Sigmoid colon (tissue), 7 donors: Measurements from ENCODE around the gene RPL3. TPM values are rescaled to one million over a fixed set of nuclear protein-coding genes. Genes with fewer than 3 reads are reported as not detected.

Experiments used
- DNase-seq: peaks from one replicate; pipeline ENCODE4 v3.0.0-alpha.2; 2019
- H3K27ac ChIP-seq, 4 donors: fragments of 200-600 bp; sonication (generic); one replicate each; pipeline ENCODE4 v1.5.1; 2016 to 2019; ENCODE audit warnings: mild to moderate bottlenecking in 1 of 4
- H3K27me3 ChIP-seq, 3 donors: fragments of 200-600 bp; sonication (generic); one replicate each; pipeline ENCODE4 v1.5.1; 2019; ENCODE audit warnings: mild to moderate bottlenecking in 1 of 3
- H3K36me3 ChIP-seq, 4 donors: fragments of 200-600 bp; sonication (generic); one replicate each; pipeline ENCODE4 v1.5.1; 2016 to 2019
- H3K4me1 ChIP-seq, 4 donors: fragments of 200-600 bp; sonication (generic); one replicate each; pipeline ENCODE4 v1.5.1; 2017 to 2019
- H3K4me3 ChIP-seq, 4 donors: fragments of 200-600 bp; sonication (generic); one replicate each; pipeline ENCODE4 v1.5.1; 2017 to 2019; ENCODE audit warnings: mild to moderate bottlenecking in 2 of 4, moderate library complexity in 1 of 4
- H3K9me3 ChIP-seq, 4 donors: fragments of 200-600 bp in 3 of 4; sonication (generic) in 3 of 4; one replicate each; pipeline versions ENCODE4 v1.5.1 to v1.6.1; 2013 to 2019
- EP300 ChIP-seq, 4 donors: sonication (generic); formaldehyde crosslinking; IDR thresholded peaks; one replicate each; pipeline ENCODE4 v1.6.1; 2017; ENCODE audit warnings: antibody characterized with exemption in 4 of 4
- POLR2A ChIP-seq, 2 donors: fragments of 450-650 bp; IDR thresholded peaks; one replicate each; pipeline ENCODE4 v1.6.1; 2016; ENCODE audit warnings: antibody characterized with exemption in 2 of 2, mild to moderate bottlenecking in 2 of 2, moderate library complexity in 2 of 2
- POLR2AphosphoS5 ChIP-seq, 4 donors: sonication (generic); formaldehyde crosslinking; IDR thresholded peaks; one replicate each; pipeline ENCODE4 v1.6.1; 2017; ENCODE audit warnings: antibody characterized with exemption in 4 of 4
- WGBS, 2 donors: extraction: QIAGEN DNeasy Blood & Tissue Kit; methylation state at CpG; one replicate each; pipeline ENCODE4 v1.1.7; 2013; 5-methylcytosine and 5-hydroxymethylcytosine counted together
- intact Hi-C: fragments of 100-400 bp; cut with DNase I; formaldehyde crosslinking; loops from one replicate; pipeline ENCODE4 v1.15.1; 2023
- polyA plus RNA-seq, 3 donors: library from polyadenylated mRNA; stranded (reverse); fragments of 200-250 nt; gene quantifications; one replicate each; pipeline ENCODE4 v1.2.3, GENCODE V29; 2013
- total RNA-seq, 4 donors: library from RNA; depleted of rRNA; stranded (reverse); fragments of >200 nt; gene quantifications; one replicate each; pipeline ENCODE4 v1.1.0, GENCODE V29; 2016
- TF ChIP-seq, protein P1 (sequence below), 4 experiments: fragments of 450-650 bp in 3 of 4; fragments of 200-600 bp in 1 of 4; IDR thresholded peaks; one replicate each; pipeline ENCODE4 v1.5.1; 2016 to 2019; ENCODE audit warnings: antibody characterized with exemption in 4 of 4, mild to moderate bottlenecking in 3 of 4, moderate library complexity in 2 of 4
- donor health status: healthy with polysubstance abuse.
- donor health status: Bipolar disorder and iron deficiency.
- donor health status: healthy.

The RPL3 gene
- total and polyA plus RNA-seq, 7 donors: 1,532 to 4,917 (median 2,212) TPM

DNA sequence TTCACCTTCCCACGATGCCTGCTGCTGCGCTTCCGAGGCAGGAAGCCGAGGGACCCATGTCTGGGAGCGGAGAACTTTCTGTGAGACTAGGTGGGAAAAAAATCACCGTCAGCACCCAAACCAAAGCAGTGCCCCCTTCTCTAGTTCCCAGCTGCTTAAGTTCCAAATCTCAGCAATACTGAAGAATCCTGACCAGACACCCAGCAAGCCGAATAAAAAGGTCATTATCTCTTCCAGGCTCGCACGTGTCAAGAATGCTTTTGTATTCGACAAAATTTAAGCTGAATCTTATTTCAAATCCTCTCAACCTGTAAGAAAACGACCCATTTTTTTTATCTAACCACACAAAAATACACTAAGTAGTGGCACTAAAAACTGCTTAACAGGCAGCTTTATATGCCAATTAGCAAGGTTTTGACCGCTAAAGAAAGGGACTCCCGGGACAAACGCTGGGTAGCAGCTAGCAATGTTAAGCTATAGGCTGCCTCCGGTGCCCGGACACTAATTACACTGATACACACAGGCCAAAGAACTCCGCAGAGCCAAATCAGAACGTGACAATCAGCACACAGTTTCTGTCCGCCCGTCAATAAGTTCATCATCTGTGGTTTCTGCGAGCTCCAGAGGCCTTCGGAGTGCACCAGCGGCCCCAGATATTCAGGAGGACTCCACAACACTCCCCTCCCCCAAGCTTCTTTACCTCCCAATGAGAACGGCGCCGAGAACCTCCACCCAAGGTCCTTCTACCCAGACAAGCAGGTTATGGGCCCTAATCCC is 728 bp downstream of the RPL3 start:
- Histone ChIP-seq H3K27ac (peak overlapping the region; percentile 92 to 99 (median 96)), H3K4me1 (peaks cover 0 to 56% (median 44%) of the 10 kb centered on the region in 4 donors), H3K4me3 (peak overlapping the region; percentile 61 to 83 (median 76)), H3K36me3 (peaks cover 30 to 46% (median 38%) of the 10 kb centered on the region in 4 donors), H3K27me3 (no peaks in the 10 kb centered on the region), H3K9me3 (no peaks in the 10 kb centered on the region)
- WGBS, 2 donors: 1 to 6% methylated on average over 26 of the region's 26 CpGs
- DNase-seq: no peak
- intact Hi-C loops: loop anchor here (2.0 to 5.0 kb wide), 5 partner anchors 166 to 616 kb away; partner anchors contain the start of genes APOBEC3C, CBX6, CBX7 and JOSD1
- TF ChIP-seq POLR2A (IDR thresholded peaks at IDR 0.05): no peak
- no peak for TF ChIP-seq EP300 (IDR thresholded peaks at IDR 0.05)
- TF ChIP-seq POLR2AphosphoS5 (IDR thresholded peaks at IDR 0.05): no peak
- TF ChIP-seq, protein P1, sequence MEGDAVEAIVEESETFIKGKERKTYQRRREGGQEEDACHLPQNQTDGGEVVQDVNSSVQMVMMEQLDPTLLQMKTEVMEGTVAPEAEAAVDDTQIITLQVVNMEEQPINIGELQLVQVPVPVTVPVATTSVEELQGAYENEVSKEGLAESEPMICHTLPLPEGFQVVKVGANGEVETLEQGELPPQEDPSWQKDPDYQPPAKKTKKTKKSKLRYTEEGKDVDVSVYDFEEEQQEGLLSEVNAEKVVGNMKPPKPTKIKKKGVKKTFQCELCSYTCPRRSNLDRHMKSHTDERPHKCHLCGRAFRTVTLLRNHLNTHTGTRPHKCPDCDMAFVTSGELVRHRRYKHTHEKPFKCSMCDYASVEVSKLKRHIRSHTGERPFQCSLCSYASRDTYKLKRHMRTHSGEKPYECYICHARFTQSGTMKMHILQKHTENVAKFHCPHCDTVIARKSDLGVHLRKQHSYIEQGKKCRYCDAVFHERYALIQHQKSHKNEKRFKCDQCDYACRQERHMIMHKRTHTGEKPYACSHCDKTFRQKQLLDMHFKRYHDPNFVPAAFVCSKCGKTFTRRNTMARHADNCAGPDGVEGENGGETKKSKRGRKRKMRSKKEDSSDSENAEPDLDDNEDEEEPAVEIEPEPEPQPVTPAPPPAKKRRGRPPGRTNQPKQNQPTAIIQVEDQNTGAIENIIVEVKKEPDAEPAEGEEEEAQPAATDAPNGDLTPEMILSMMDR (IDR thresholded peaks at IDR 0.05): no peak

DNA sequence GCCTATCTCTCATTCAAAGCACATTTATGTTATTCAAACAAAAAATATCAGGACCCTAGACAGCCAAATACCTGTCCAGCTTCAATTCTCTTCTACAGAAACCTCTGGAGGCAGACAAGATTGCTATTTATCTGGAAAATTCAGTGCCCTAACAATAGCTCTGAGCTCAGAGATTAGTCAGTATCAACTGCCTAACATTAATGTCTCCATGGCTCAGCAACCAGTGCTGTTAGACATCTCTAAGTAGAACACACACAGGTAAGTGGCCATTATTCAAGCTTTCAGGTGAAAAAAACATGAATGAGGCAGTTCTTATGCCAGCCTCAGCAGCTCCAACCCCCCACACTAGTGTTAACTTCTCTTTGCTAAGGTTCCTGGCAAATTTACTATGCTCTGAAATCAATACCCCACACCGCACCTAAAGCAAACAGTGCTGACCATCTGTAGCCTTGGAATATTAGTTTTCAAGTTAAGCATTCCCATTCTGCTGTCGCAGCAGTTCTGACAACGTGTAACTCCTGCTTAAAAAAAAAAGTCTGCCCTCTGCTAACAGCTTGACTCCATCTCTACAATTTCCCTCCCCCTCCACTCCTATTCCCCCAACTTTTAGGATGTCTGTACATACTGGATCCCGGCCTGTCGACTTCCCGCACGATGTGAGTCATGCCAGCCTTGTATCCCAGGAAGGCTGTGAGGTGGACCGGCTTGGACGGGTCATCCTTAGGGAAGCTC is 1.5 kb downstream of the RPL3 start:
- peaks cover 0 to 56% (median 44%) of the 10 kb centered on the region in 4 donors for H3K4me1 ChIP-seq
- intact Hi-C loops: loop anchor here (1.0 to 5.0 kb wide), 6 partner anchors 147 to 616 kb away; partner anchors contain the start of genes APOBEC3C, CBX6, CBX7 and JOSD1
- no peaks in the 10 kb centered on the region for H3K9me3 ChIP-seq
- H3K27me3 ChIP-seq: no peaks in the 10 kb centered on the region
- no peak for DNase-seq
- H3K27ac ChIP-seq: peak overlapping the region; percentile 92 to 99 (median 96)
- H3K4me3 ChIP-seq: peak overlapping the region in 3 of 4 donors; percentile 61 to 83 (median 72)
- 5 to 32% methylated on average over 9 of the region's 9 CpGs for WGBS, 2 donors
- H3K36me3 ChIP-seq: peaks cover 37 to 53% (median 46%) of the 10 kb centered on the region in 4 donors
- TF ChIP-seq, protein P1 (IDR thresholded peaks at IDR 0.05): no peak
- TF ChIP-seq POLR2A (IDR thresholded peaks at IDR 0.05): no peak
- peak in 1 of 4 donors; percentile 14 for TF ChIP-seq POLR2AphosphoS5 (IDR thresholded peaks at IDR 0.05)
- no peak for TF ChIP-seq EP300 (IDR thresholded peaks at IDR 0.05)

DNA sequence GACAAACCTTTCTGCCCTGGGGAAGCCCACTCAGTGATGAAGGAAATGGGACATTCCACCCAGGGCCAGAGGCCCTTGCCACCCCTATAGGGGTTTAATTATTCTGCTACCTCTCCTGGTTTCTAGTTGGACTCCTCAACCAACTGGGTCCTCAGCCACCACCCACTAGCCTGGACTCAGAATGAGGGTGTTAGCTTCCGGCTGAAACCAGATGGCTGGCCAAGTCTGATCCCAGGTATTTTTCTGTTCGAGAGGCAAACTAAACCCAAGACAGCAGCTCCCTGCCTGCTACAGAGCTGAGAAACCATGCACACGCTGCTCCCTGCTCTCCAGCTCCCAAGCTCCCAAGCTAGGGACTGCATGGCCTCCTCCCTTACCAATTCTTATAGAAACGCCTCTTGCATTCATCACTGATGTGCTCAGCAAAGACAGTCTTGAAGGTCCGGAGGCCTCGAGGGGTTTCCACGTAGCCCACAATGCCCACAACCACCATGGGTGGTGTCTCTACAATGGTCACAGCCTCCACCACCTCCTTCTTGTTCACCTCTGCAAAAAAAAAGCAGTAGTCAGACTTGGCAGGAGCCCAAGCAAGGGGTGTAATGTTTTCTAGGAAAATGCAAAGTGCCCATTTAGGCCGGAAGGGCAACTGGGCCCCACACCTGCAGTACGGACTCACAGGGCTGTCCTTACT is 2.2 kb downstream of the RPL3 start:
- Histone ChIP-seq H3K4me3 (peak overlapping the region in 1 of 4 donors; percentile 83), H3K27me3 (no peaks in the 10 kb centered on the region), H3K9me3 (no peaks in the 10 kb centered on the region), H3K4me1 (peaks cover 0 to 56% (median 44%) of the 10 kb centered on the region in 4 donors), H3K36me3 (peaks cover 45 to 60% (median 53%) of the 10 kb centered on the region in 4 donors), H3K27ac (peak overlapping the region; percentile 92 to 99 (median 96))
- intact Hi-C loops: loop anchor here (1.0 to 5.0 kb wide), 4 partner anchors 146 to 615 kb away; partner anchors contain the start of genes APOBEC3C and JOSD1
- WGBS, 2 donors: 18 to 52% methylated on average over 9 of the region's 9 CpGs
- TF ChIP-seq POLR2A (IDR thresholded peaks at IDR 0.05): no peak
- no peak for TF ChIP-seq POLR2AphosphoS5 (IDR thresholded peaks at IDR 0.05)
- TF ChIP-seq, protein P1 (IDR thresholded peaks at IDR 0.05): no peak
- TF ChIP-seq EP300 (IDR thresholded peaks at IDR 0.05): no peak
- no peak for DNase-seq

DNA sequence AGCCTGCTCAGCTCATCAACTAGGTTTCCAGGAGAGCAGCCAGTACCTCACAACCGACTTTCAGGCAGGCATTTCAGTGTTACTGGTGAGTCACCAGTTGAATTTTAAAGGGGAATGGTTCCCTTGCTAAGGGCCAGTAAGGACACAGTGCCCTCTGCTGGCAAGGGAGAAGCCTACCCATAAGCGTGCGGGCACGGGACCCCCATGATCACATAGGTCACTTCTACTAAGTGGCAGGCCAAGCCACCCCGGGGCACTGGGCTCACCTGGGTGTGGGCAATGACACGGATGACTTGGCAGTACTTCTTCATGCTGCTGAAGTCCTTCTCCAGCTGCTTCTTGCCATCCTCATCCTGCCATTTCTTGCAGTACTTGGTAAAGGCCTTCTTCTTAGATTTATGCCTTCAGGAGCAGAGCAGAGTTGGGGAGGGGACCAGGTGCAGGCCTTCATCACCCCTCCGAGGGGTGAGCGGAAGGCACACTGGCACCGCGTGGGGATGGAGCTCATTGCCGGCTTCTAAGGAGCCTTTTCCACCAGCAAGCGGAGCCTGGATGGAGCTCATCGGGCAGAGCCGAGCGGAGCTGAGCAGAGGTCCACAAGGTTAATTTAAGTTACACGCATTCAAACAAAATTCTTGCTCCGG is 2.9 kb downstream of the RPL3 start:
- TF ChIP-seq, protein P1 (IDR thresholded peaks at IDR 0.05): peak; percentile 79 to 87 (median 84)
- TF ChIP-seq EP300 (IDR thresholded peaks at IDR 0.05) (no peak), POLR2AphosphoS5 (IDR thresholded peaks at IDR 0.05) (peak in 3 of 4 donors; percentile 28 to 64 (median 38)), POLR2A (IDR thresholded peaks at IDR 0.05) (no peak)
- DNase-seq: peak; percentile 89
- H3K4me3 ChIP-seq: peak overlapping the region in 2 of 4 donors; percentile 3 to 22
- intact Hi-C loops: loop anchor here (1.0 to 5.0 kb wide), 4 partner anchors 145 to 614 kb away; partner anchors contain the start of genes APOBEC3C and JOSD1
- 41 to 52% methylated on average over 17 of the region's 17 CpGs for WGBS, 2 donors
- peaks cover 50 to 67% (median 58%) of the 10 kb centered on the region in 4 donors for H3K36me3 ChIP-seq
- no peaks in the 10 kb centered on the region for H3K9me3 ChIP-seq
- peaks cover 0 to 56% (median 44%) of the 10 kb centered on the region in 4 donors for H3K4me1 ChIP-seq
- H3K27me3 ChIP-seq: no peaks in the 10 kb centered on the region
- H3K27ac ChIP-seq: peak overlapping the region; percentile 68 to 99 (median 92)
